ENCODE measurements around the gene KLHDC8A.
"Not testable (repeated sequence)": the region's sequence is repeated elsewhere in the genome, so short reads cannot be mapped to it uniquely, and the experiment has no call there.

The KLHDC8A gene

GRCh38 chr1:205371871-205372660 is 15.3 kb upstream of the KLHDC8A start:
- H3K36me3 ChIP-seq (ENCODE audit: control insufficient read depth, insufficient read depth, low read length): no peaks in the 10 kb centered on the region
- 60 to 66% methylated on average over 10 to 11 of the region's 11 CpGs for WGBS, 2 experiments (ENCODE audit: insufficient coverage in 2 of 2)
- peaks cover 67% of the 10 kb centered on the region for H3K4me1 ChIP-seq (ENCODE audit: control insufficient read depth, insufficient read depth, low read length, poor library complexity, severe bottlenecking)
- H3K4me3 ChIP-seq (ENCODE audit: extremely low read depth, insufficient read depth, low read length, poor library complexity, severe bottlenecking): peak overlapping the region; percentile 11
- peak overlapping the region; percentile 65 for H3K27ac ChIP-seq (ENCODE audit: low read depth, low read length, severe bottlenecking)
- no peaks in the 10 kb centered on the region for H3K9me3 ChIP-seq (ENCODE audit: control insufficient read depth, low read length)

- no peaks in the 10 kb centered on the region for H3K9me3 ChIP-seq (ENCODE audit: control insufficient read depth, low read length)
- H3K36me3 ChIP-seq (ENCODE audit: control insufficient read depth, insufficient read depth, low read length): no peaks in the 10 kb centered on the region
- no peak overlapping the region for H3K4me3 ChIP-seq (ENCODE audit: extremely low read depth, insufficient read depth, low read length, poor library complexity, severe bottlenecking)
- no peak overlapping the region for H3K27ac ChIP-seq (ENCODE audit: low read depth, low read length, severe bottlenecking)
- peaks cover 63% of the 10 kb centered on the region for H3K4me1 ChIP-seq (ENCODE audit: control insufficient read depth, insufficient read depth, low read length, poor library complexity, severe bottlenecking)
Measured at GRCh38 chr1:205370780-205371179, 14.1 kb upstream of the KLHDC8A start.

- 86 to 91% methylated on average over 1 to 2 of the region's 3 CpGs for WGBS, 2 experiments (ENCODE audit: insufficient coverage in 2 of 2)
- H3K9me3 ChIP-seq (ENCODE audit: control insufficient read depth, low read length): no peaks in the 10 kb centered on the region
- H3K4me3 ChIP-seq (ENCODE audit: extremely low read depth, insufficient read depth, low read length, poor library complexity, severe bottlenecking): no peak overlapping the region
- H3K36me3 ChIP-seq (ENCODE audit: control insufficient read depth, insufficient read depth, low read length): no peaks in the 10 kb centered on the region
- peaks cover 57% of the 10 kb centered on the region for H3K4me1 ChIP-seq (ENCODE audit: control insufficient read depth, insufficient read depth, low read length, poor library complexity, severe bottlenecking)
- H3K27ac ChIP-seq (ENCODE audit: low read depth, low read length, severe bottlenecking): peak overlapping the region; percentile 49
Measured at GRCh38 chr1:205369701-205370123, 13.0 kb upstream of the KLHDC8A start.

- WGBS, 2 experiments (ENCODE audit: insufficient coverage in 2 of 2): 95 to 100% methylated on average over 3 of the region's 6 CpGs
- Histone ChIP-seq H3K36me3 (ENCODE audit: control insufficient read depth, insufficient read depth, low read length) (no peaks in the 10 kb centered on the region), H3K9me3 (ENCODE audit: control insufficient read depth, low read length) (no peaks in the 10 kb centered on the region), H3K4me1 (ENCODE audit: control insufficient read depth, insufficient read depth, low read length, poor library complexity, severe bottlenecking) (peaks cover 45% of the 10 kb centered on the region), H3K27ac (ENCODE audit: low read depth, low read length, severe bottlenecking) (no peak overlapping the region), H3K4me3 (ENCODE audit: extremely low read depth, insufficient read depth, low read length, poor library complexity, severe bottlenecking) (no peak overlapping the region)
Measured at GRCh38 chr1:205368478-205368877, 11.8 kb upstream of the KLHDC8A start.

GRCh38 chr1:205365945-205366463 is 9.3 kb upstream of the KLHDC8A start:
- Histone ChIP-seq H3K36me3 (ENCODE audit: control insufficient read depth, insufficient read depth, low read length) (no peaks in the 10 kb centered on the region), H3K27ac (ENCODE audit: low read depth, low read length, severe bottlenecking) (no peak overlapping the region), H3K4me3 (ENCODE audit: extremely low read depth, insufficient read depth, low read length, poor library complexity, severe bottlenecking) (no peak overlapping the region), H3K9me3 (ENCODE audit: control insufficient read depth, low read length) (no peaks in the 10 kb centered on the region), H3K4me1 (ENCODE audit: control insufficient read depth, insufficient read depth, low read length, poor library complexity, severe bottlenecking) (peaks cover 25% of the 10 kb centered on the region)
- 69 to 79% methylated on average over 5 to 8 of the region's 8 CpGs for WGBS, 2 experiments (ENCODE audit: insufficient coverage in 2 of 2)

- WGBS, 2 experiments (ENCODE audit: insufficient coverage in 2 of 2): 88 to 100% methylated on average over 2 to 4 of the region's 8 CpGs
- not testable (repeated sequence) for H3K27ac ChIP-seq (ENCODE audit: low read depth, low read length, severe bottlenecking); H3K4me3 ChIP-seq (ENCODE audit: extremely low read depth, insufficient read depth, low read length, poor library complexity, severe bottlenecking); H3K36me3 ChIP-seq (ENCODE audit: control insufficient read depth, insufficient read depth, low read length); H3K9me3 ChIP-seq (ENCODE audit: control insufficient read depth, low read length)
- H3K4me1 ChIP-seq (ENCODE audit: control insufficient read depth, insufficient read depth, low read length, poor library complexity, severe bottlenecking): peaks cover 21% of the 10 kb centered on the region
Measured at GRCh38 chr1:205365086-205365485, 8.4 kb upstream of the KLHDC8A start.

GRCh38 chr1:205360891-205361290 is 4.2 kb upstream of the KLHDC8A start:
- no peaks in the 10 kb centered on the region for H3K36me3 ChIP-seq (ENCODE audit: control insufficient read depth, insufficient read depth, low read length)
- H3K9me3 ChIP-seq (ENCODE audit: control insufficient read depth, low read length): no peaks in the 10 kb centered on the region
- WGBS, 2 experiments (ENCODE audit: insufficient coverage in 2 of 2): 93 to 100% methylated on average over 3 to 4 of the region's 4 CpGs
- no peak overlapping the region for H3K4me3 ChIP-seq (ENCODE audit: extremely low read depth, insufficient read depth, low read length, poor library complexity, severe bottlenecking)
- no peak overlapping the region for H3K27ac ChIP-seq (ENCODE audit: low read depth, low read length, severe bottlenecking)
- H3K4me1 ChIP-seq (ENCODE audit: control insufficient read depth, insufficient read depth, low read length, poor library complexity, severe bottlenecking): peaks cover 23% of the 10 kb centered on the region

GRCh38 chr1:205359771-205360565 is 3.2 kb upstream of the KLHDC8A start:
- Histone ChIP-seq H3K4me3 (ENCODE audit: extremely low read depth, insufficient read depth, low read length, poor library complexity, severe bottlenecking) (no peak overlapping the region), H3K9me3 (ENCODE audit: control insufficient read depth, low read length) (no peaks in the 10 kb centered on the region), H3K27ac (ENCODE audit: low read depth, low read length, severe bottlenecking) (no peak overlapping the region), H3K36me3 (ENCODE audit: control insufficient read depth, insufficient read depth, low read length) (no peaks in the 10 kb centered on the region), H3K4me1 (ENCODE audit: control insufficient read depth, insufficient read depth, low read length, poor library complexity, severe bottlenecking) (peaks cover 22% of the 10 kb centered on the region)
- 78 to 79% methylated on average over 10 of the region's 11 CpGs for WGBS, 2 experiments (ENCODE audit: insufficient coverage in 2 of 2)

- peaks cover 30% of the 10 kb centered on the region for H3K4me1 ChIP-seq (ENCODE audit: control insufficient read depth, insufficient read depth, low read length, poor library complexity, severe bottlenecking)
- no peak overlapping the region for H3K27ac ChIP-seq (ENCODE audit: low read depth, low read length, severe bottlenecking)
- no peaks in the 10 kb centered on the region for H3K9me3 ChIP-seq (ENCODE audit: control insufficient read depth, low read length)
- no peaks in the 10 kb centered on the region for H3K36me3 ChIP-seq (ENCODE audit: control insufficient read depth, insufficient read depth, low read length)
- H3K4me3 ChIP-seq (ENCODE audit: extremely low read depth, insufficient read depth, low read length, poor library complexity, severe bottlenecking): no peak overlapping the region
Measured at GRCh38 chr1:205358579-205358978, 1.9 kb upstream of the KLHDC8A start.

- Histone ChIP-seq H3K4me1 (ENCODE audit: control insufficient read depth, insufficient read depth, low read length, poor library complexity, severe bottlenecking) (peaks cover 30% of the 10 kb centered on the region), H3K4me3 (ENCODE audit: extremely low read depth, insufficient read depth, low read length, poor library complexity, severe bottlenecking) (no peak overlapping the region), H3K9me3 (ENCODE audit: control insufficient read depth, low read length) (no peaks in the 10 kb centered on the region), H3K36me3 (ENCODE audit: control insufficient read depth, insufficient read depth, low read length) (no peaks in the 10 kb centered on the region), H3K27ac (ENCODE audit: low read depth, low read length, severe bottlenecking) (no peak overlapping the region)
- WGBS, 2 experiments (ENCODE audit: insufficient coverage in 2 of 2): 90 to 100% methylated on average over 1 to 2 of the region's 3 CpGs
Measured at GRCh38 chr1:205357567-205357966, 845 bp upstream of the KLHDC8A start.

- 81 to 91% methylated on average over 2 to 3 of the region's 3 CpGs for WGBS, 2 experiments (ENCODE audit: insufficient coverage in 2 of 2)
- no peaks in the 10 kb centered on the region for H3K9me3 ChIP-seq (ENCODE audit: control insufficient read depth, low read length)
- no peaks in the 10 kb centered on the region for H3K36me3 ChIP-seq (ENCODE audit: control insufficient read depth, insufficient read depth, low read length)
- no peak overlapping the region for H3K4me3 ChIP-seq (ENCODE audit: extremely low read depth, insufficient read depth, low read length, poor library complexity, severe bottlenecking)
- H3K27ac ChIP-seq (ENCODE audit: low read depth, low read length, severe bottlenecking): no peak overlapping the region
- peaks cover 43% of the 10 kb centered on the region for H3K4me1 ChIP-seq (ENCODE audit: control insufficient read depth, insufficient read depth, low read length, poor library complexity, severe bottlenecking)
Measured at GRCh38 chr1:205355075-205355453, 1.7 kb downstream of the KLHDC8A start.
